Astrocyte of the spinal cord (primary cell): Measurements from ENCODE around the gene MTMR3.
A peak's percentile ranks its signal among the peaks of the same experiment; 100 is the strongest.

Experiments used
- DNase-seq: peaks from one replicate; pipeline ENCODE4 v3.0.0; 2011; ENCODE audit warnings: low read depth, low spot score
- H3K4me3 ChIP-seq: 2 replicates; pipeline ENCODE4 v1.5.1; 2011; ENCODE audit warnings: low read depth, mild to moderate bottlenecking, low read length, moderate library complexity
- in situ Hi-C: cut with HindIII; loops from 2 replicates; pipeline ENCODE4 v1.10.0; 2017; ENCODE audit warnings: low sequenced_read_pairs
- TF ChIP-seq, protein P1 (sequence below): IDR thresholded peaks from 2 replicates; pipeline ENCODE4 v1.5.1; 2012; ENCODE audit warnings: low read depth, mild to moderate bottlenecking, low read length, inconsistent platforms

The MTMR3 gene

DNA sequence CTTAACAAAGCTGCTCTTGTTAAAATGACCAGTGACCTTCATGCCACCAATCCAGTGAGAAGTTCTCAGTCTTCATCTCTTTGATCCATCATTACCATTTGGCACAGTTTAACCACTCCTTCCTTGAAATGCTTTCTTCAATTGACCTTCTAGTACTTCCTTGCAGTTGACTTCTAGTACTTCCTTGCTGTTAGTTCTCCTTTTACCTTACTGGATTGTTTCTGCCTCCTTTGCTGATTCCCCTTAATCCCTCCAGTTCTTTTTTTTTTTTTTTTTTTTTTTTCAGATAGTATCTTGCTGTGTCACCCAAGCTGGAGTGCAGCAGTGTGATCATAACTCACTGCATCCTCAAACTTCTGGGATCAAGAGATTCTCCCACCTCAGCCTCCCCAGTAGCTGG, 131.3 kb downstream of the MTMR3 start:
- TF ChIP-seq, protein P1, sequence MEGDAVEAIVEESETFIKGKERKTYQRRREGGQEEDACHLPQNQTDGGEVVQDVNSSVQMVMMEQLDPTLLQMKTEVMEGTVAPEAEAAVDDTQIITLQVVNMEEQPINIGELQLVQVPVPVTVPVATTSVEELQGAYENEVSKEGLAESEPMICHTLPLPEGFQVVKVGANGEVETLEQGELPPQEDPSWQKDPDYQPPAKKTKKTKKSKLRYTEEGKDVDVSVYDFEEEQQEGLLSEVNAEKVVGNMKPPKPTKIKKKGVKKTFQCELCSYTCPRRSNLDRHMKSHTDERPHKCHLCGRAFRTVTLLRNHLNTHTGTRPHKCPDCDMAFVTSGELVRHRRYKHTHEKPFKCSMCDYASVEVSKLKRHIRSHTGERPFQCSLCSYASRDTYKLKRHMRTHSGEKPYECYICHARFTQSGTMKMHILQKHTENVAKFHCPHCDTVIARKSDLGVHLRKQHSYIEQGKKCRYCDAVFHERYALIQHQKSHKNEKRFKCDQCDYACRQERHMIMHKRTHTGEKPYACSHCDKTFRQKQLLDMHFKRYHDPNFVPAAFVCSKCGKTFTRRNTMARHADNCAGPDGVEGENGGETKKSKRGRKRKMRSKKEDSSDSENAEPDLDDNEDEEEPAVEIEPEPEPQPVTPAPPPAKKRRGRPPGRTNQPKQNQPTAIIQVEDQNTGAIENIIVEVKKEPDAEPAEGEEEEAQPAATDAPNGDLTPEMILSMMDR: no peak
- DNase-seq: no peak
- in situ Hi-C loops: no loop called here
- no peak overlapping the region for H3K4me3 ChIP-seq

DNA sequence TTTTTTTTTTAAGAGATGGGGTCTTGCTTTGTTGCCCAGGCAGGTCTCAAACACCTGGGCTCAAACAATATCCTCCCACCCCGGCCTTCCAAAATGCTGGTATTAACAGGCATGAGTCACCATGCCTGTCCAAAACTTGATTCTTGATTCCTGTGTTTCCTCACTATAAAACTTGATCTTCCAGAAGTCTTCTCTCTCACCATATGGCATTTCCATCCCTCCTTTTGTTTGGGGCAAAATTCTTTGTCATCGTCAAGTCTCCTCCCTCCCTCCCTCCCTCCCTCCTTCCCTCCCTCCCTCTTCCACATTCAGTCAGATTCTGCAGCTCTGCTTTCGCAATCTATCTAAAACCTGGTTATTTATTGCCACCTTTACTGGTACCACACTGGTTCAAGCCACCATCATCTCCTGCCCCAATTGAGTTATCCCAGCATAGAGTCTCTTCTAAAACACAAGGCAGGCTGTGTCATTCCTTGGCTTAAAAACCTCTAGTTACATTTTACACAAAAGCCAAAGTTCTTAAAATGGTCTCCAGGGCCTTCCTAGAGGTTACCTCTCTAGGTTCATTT, 132.3 kb downstream of the MTMR3 start:
- no peak for DNase-seq
- in situ Hi-C loops: no loop called here
- H3K4me3 ChIP-seq: no peak overlapping the region
- TF ChIP-seq, protein P1: no peak

DNA sequence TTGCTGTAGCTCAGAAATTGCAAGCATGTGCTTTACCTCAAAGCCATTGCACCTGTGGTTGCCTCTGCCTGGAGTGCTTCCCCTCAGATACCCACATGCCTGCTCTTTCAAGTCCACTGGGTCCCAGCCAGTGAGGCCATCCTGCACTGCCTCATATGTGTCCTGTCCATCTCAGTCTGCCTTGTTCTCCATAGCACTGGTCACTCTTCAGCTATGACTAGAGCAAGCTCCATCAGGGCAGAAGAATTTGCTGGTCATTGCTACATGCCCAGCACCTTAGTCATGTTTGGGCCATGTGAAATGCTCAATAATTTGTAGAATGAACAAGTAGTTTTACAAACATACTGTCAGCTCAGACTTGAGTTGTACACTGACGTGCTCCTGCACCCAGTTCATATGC, 132.9 kb downstream of the MTMR3 start:
- peak; percentile 66 for DNase-seq
- TF ChIP-seq, protein P1: no peak
- in situ Hi-C loops: no loop called here
- no peak overlapping the region for H3K4me3 ChIP-seq

DNA sequence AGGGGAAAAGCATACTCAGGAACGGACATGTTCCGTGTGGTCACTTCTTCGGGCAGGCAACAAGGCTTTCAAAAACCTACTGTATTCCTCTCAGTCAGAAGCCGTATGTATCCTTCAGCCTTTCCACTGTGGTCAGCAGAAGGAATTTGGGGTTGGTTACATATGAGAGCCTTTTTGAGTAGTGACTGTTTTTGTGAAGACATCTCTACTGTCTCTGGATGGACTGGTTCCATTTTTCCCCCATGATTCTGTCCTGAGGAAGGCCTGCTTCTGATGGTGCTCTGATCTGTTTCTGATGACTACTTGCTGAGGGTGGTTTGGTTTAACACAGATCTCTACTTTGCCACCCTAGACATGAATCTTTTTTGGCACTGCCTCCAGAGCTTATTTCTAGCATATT, 133.6 kb downstream of the MTMR3 start:
- no peak for DNase-seq
- TF ChIP-seq, protein P1: no peak
- in situ Hi-C loops: no loop called here
- no peak overlapping the region for H3K4me3 ChIP-seq

DNA sequence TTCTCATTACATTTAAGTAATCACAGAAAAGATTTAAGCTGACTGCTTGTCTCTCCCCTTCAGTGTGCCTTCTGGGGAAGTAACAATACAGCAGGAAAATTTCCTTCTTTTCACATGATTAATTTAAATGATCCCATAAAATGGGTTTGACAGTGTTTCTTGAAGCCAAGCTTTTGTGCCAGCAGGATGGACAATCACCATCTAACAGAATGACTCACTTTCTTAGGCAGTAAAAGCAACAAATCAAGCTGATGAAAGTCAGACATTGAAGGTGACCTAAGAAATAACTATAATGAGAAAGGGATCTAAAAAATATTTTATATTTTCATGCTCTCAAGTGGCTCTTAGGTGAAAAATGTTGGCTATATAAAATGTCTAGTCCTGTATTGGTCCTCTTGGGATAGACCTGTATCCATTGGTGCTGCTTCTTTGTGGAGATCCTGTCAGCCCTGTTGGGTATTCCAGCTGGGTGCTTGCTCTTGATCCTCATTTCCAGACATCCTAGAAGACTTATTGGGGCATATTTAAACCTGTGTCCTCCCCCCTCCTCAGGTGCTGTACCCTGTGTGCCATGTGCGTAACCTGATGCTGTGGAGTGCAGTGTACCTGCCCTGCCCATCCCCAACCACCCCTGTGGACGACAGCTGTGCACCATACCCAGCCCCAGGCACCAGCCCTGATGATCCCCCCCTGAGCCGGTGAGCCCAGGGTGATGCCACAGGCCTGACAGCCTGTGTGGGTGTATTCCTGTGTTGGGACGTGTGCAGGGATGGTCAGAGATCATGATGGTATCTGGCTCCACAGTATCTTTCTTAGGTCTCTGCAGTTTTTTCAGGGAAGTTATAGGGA, 134.6 kb downstream of the MTMR3 start:
- in situ Hi-C loops: no loop called here
- no peak for DNase-seq
- TF ChIP-seq, protein P1: no peak
- H3K4me3 ChIP-seq: no peak overlapping the region

DNA sequence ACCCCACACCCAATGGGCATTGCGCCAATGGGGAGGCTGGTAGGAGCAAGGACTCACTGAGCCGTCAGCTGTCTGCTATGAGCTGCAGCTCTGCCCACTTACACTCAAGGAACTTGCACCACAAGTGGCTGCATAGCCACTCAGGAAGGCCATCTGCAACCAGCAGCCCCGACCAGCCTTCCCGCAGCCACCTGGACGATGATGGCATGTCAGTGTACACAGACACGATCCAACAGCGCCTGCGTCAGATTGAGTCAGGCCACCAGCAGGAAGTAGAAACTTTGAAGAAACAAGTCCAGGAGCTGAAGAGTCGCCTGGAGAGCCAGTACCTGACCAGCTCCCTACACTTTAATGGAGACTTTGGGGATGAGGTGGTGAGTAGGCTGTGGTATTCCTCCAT, 137.5 kb downstream of the MTMR3 start:
- TF ChIP-seq, protein P1: no peak
- H3K4me3 ChIP-seq: no peak overlapping the region
- no peak for DNase-seq
- in situ Hi-C loops: no loop called here
